Stimulated activated CD8-positive, alpha-beta memory T cell treated with anti-CD3 and anti-CD28 coated beads, Interleukin-15, amount 100 ng/mL, for 1 hour (primary cell): ENCODE data around the gene FRMD4A.

Experiments
- DNase-seq: peaks from one replicate; pipeline ENCODE4 v3.0.0-alpha.2; 2020; ENCODE audit warnings: low read depth

The FRMD4A gene

GRCh38 chr10:14340051-14340744 is 9.5 kb upstream of the FRMD4A start:
- no peak for DNase-seq

- DNase-seq: no peak
These were observed 6.0 kb upstream of the FRMD4A start for GRCh38 chr10:14336736-14337135.

- DNase-seq: no peak
These were observed 4.0 kb upstream of the FRMD4A start for GRCh38 chr10:14334771-14335170.

GRCh38 chr10:14333606-14334005 is 2.9 kb upstream of the FRMD4A start:
- no peak for DNase-seq

GRCh38 chr10:14332903-14333302 is 2.2 kb upstream of the FRMD4A start:
- no peak for DNase-seq

GRCh38 chr10:14329746-14330173 is 964 bp downstream of the FRMD4A start:
- no peak for DNase-seq

- DNase-seq: no peak
These were observed 1.6 kb downstream of the FRMD4A start for GRCh38 chr10:14328881-14329672.

- no peak for DNase-seq
These were observed 3.2 kb downstream of the FRMD4A start for GRCh38 chr10:14327527-14327926.

GRCh38 chr10:14326581-14326980 is 4.1 kb downstream of the FRMD4A start:
- no peak for DNase-seq

GRCh38 chr10:14325325-14325955 is 5.3 kb downstream of the FRMD4A start:
- DNase-seq: peak; percentile 23

GRCh38 chr10:14322526-14323188 is 8.1 kb downstream of the FRMD4A start:
- DNase-seq: no peak

GRCh38 chr10:14318007-14318406 is 12.7 kb downstream of the FRMD4A start:
- DNase-seq: no peak

GRCh38 chr10:14312014-14312413 is 18.7 kb downstream of the FRMD4A start:
- DNase-seq: no peak

- no peak for DNase-seq
These were observed 19.3 kb downstream of the FRMD4A start for GRCh38 chr10:14311206-14311957.

- DNase-seq: no peak
These were observed 21.1 kb downstream of the FRMD4A start for GRCh38 chr10:14309593-14309992.

- no peak for DNase-seq
These were observed 24.5 kb downstream of the FRMD4A start for GRCh38 chr10:14306190-14306589.

GRCh38 chr10:14304046-14304445 is 26.7 kb downstream of the FRMD4A start:
- DNase-seq: no peak

GRCh38 chr10:14302035-14302434 is 28.7 kb downstream of the FRMD4A start:
- no peak for DNase-seq

GRCh38 chr10:14299556-14299955 is 31.2 kb downstream of the FRMD4A start:
- no peak for DNase-seq

- DNase-seq: no peak
These were observed 34.5 kb downstream of the FRMD4A start for GRCh38 chr10:14296065-14296709.

GRCh38 chr10:14294347-14295059 is 36.2 kb downstream of the FRMD4A start:
- no peak for DNase-seq
